Mesenchymal stem cell (in vitro differentiated cells and primary cell): ENCODE data around the gene ROBO1.
"Not testable (repeated sequence)": the region's sequence is repeated elsewhere in the genome, so short reads cannot be mapped to it uniquely, and the experiment has no call there.

Source experiments
- DNase-seq: peaks from one replicate; pipeline ENCODE4 v3.0.0-alpha.2; 2013
- H2AFZ ChIP-seq: one replicate; pipeline ENCODE4 v1.6.1; 2013; ENCODE audit warnings: low read depth, mild to moderate bottlenecking, control low read depth, inconsistent platforms, low read length, moderate library complexity
- H2AK5ac ChIP-seq: 2 replicates; pipeline ENCODE4 v1.6.1; 2013; ENCODE audit warnings: low read length, moderate library complexity, mild to moderate bottlenecking, inconsistent platforms; ENCODE audit not compliant: severe bottlenecking
- H2BK120ac ChIP-seq: one replicate; pipeline ENCODE4 v1.6.1; 2013; ENCODE audit warnings: low read depth, mild to moderate bottlenecking, inconsistent platforms, low read length, moderate library complexity
- H2BK12ac ChIP-seq, 2 experiments: one replicate each; pipeline ENCODE4 v1.6.1; 2013; ENCODE audit warnings: inconsistent platforms in 2 of 2, low read length in 2 of 2, mild to moderate bottlenecking in 2 of 2, moderate library complexity in 2 of 2, control low read depth in 1 of 2
- H2BK15ac ChIP-seq: one replicate; pipeline ENCODE4 v1.6.1; 2013; ENCODE audit warnings: mild to moderate bottlenecking, low read depth, inconsistent platforms; ENCODE audit not compliant: poor library complexity, severe bottlenecking
- H2BK5ac ChIP-seq: 2 replicates; pipeline ENCODE4 v1.6.1; 2013; ENCODE audit warnings: low read depth, mild to moderate bottlenecking, low read length, control low read depth, inconsistent platforms; ENCODE audit not compliant: poor library complexity, severe bottlenecking
- H3K14ac ChIP-seq, 2 experiments: one replicate each; pipeline ENCODE4 v1.6.1; 2013; ENCODE audit warnings: inconsistent platforms in 2 of 2, low read length in 2 of 2, control low read depth in 1 of 2, mild to moderate bottlenecking in 1 of 2, moderate library complexity in 1 of 2
- H3K18ac ChIP-seq, 2 experiments: one replicate each; pipeline ENCODE4 v1.6.1; 2013; ENCODE audit warnings: inconsistent platforms in 2 of 2, low read length in 2 of 2, control low read depth in 1 of 2, low read depth in 1 of 2, mild to moderate bottlenecking in 1 of 2
- H3K23ac ChIP-seq, 2 experiments: one replicate each; pipeline ENCODE4 v1.6.1; 2013; ENCODE audit warnings: inconsistent platforms in 2 of 2, low read length in 2 of 2, mild to moderate bottlenecking in 2 of 2, moderate library complexity in 2 of 2, control low read depth in 1 of 2
- H3K27ac ChIP-seq: 2 replicates; pipeline ENCODE4 v1.5.1; 2013; ENCODE audit warnings: mild to moderate bottlenecking, moderate library complexity, low read length, control low read depth, inconsistent platforms; ENCODE audit not compliant: poor library complexity, severe bottlenecking
- H3K27me3 ChIP-seq, 2 experiments: 2 replicates each; pipeline versions ENCODE4 v1.6.1 to v1.7.0; 2013; ENCODE audit warnings: low read length in 2 of 2, mild to moderate bottlenecking in 2 of 2, moderate library complexity in 2 of 2, control low read depth in 1 of 2, inconsistent platforms in 1 of 2; ENCODE audit not compliant: control insufficient read depth in 1 of 2, insufficient read depth in 1 of 2
- H3K36me3 ChIP-seq, 2 experiments: 2 replicates each; pipeline versions ENCODE4 v1.6.1 to v1.7.0; 2013; ENCODE audit warnings: low read length in 2 of 2, control low read depth in 1 of 2, inconsistent platforms in 1 of 2, low read depth in 1 of 2, mild to moderate bottlenecking in 1 of 2; ENCODE audit not compliant: insufficient read depth in 2 of 2, control insufficient read depth in 1 of 2
- H3K4ac ChIP-seq, 2 experiments: one replicate each; pipeline ENCODE4 v1.6.1; 2013; ENCODE audit warnings: inconsistent platforms in 2 of 2, low read length in 2 of 2, mild to moderate bottlenecking in 2 of 2, moderate library complexity in 2 of 2, control low read depth in 1 of 2, low read depth in 1 of 2
- H3K4me1 ChIP-seq: 2 replicates; pipeline ENCODE4 v1.6.1; 2013; ENCODE audit warnings: low read depth, low read length, control low read depth; ENCODE audit not compliant: control insufficient read depth, insufficient read depth
- H3K4me2 ChIP-seq: 2 replicates; pipeline ENCODE4 v1.6.1; 2013; ENCODE audit warnings: low read length, mild to moderate bottlenecking, inconsistent platforms; ENCODE audit not compliant: poor library complexity, severe bottlenecking
- H3K4me3 ChIP-seq, 2 experiments: 2 replicates each; pipeline versions ENCODE4 v1.5.1 to v1.7.0; 2013; ENCODE audit warnings: low read length in 2 of 2, mild to moderate bottlenecking in 2 of 2, control low read depth in 1 of 2, low read depth in 1 of 2; ENCODE audit not compliant: insufficient read depth in 1 of 2
- H3K79me1 ChIP-seq: replicated peaks from 2 replicates; pipeline ENCODE4 v1.6.1; 2013; ENCODE audit warnings: mild to moderate bottlenecking, control low read depth, low read length, inconsistent platforms; ENCODE audit not compliant: poor library complexity, severe bottlenecking
- H3K9ac ChIP-seq: 2 replicates; pipeline ENCODE4 v1.7.0; 2013; ENCODE audit warnings: mild to moderate bottlenecking, low read length, moderate library complexity
- H3K9me3 ChIP-seq: 2 replicates; pipeline ENCODE4 v1.7.0; 2013; ENCODE audit warnings: mild to moderate bottlenecking, low read length; ENCODE audit not compliant: control insufficient read depth
- H4K8ac ChIP-seq: one replicate; pipeline ENCODE4 v1.6.1; 2013; ENCODE audit warnings: inconsistent platforms, mild to moderate bottlenecking, low read length, moderate library complexity
- H4K91ac ChIP-seq: one replicate; pipeline ENCODE4 v1.6.1; 2013; ENCODE audit warnings: mild to moderate bottlenecking, low read length, inconsistent platforms
- WGBS: methylation state at CpG from one replicate; pipeline ENCODE4 v1.1.7; 2013; ENCODE audit warnings: mixed read lengths; 5-methylcytosine and 5-hydroxymethylcytosine counted together

Gene ROBO1

GRCh38 chr3:79326642-79327041 lies 441.2 kb downstream of the ROBO1 start:
- DNase-seq = no peak
- H3K9ac ChIP-seq = no peak overlapping the region
- no peak overlapping the region for H2BK5ac ChIP-seq
- H2BK15ac ChIP-seq = no peak overlapping the region
- no peak overlapping the region for H3K4me2 ChIP-seq
- no peak overlapping the region for H2AFZ ChIP-seq
- H2BK120ac ChIP-seq = no peak overlapping the region
- no peaks in the 10 kb centered on the region for H3K27me3 ChIP-seq
- no peak overlapping the region for H3K14ac ChIP-seq
- no peak overlapping the region for H4K8ac ChIP-seq
- H3K4ac ChIP-seq = no peak overlapping the region
- no peak overlapping the region for H2BK12ac ChIP-seq
- H3K9me3 ChIP-seq = no peaks in the 10 kb centered on the region
- no peak overlapping the region for H3K23ac ChIP-seq
- H3K79me1 ChIP-seq = no peaks in the 10 kb centered on the region
- H3K4me3 ChIP-seq = no peak overlapping the region
- no peak overlapping the region for H2AK5ac ChIP-seq
- H3K27ac ChIP-seq = no peak overlapping the region
- WGBS = no CpG with 5 or more reads among the region's 3 CpGs
- no peak overlapping the region for H3K18ac ChIP-seq
- H4K91ac ChIP-seq = no peak overlapping the region
- H3K4me1 ChIP-seq = no peaks in the 10 kb centered on the region
- H3K36me3 ChIP-seq = no peaks in the 10 kb centered on the region

- H3K14ac ChIP-seq, H3K27ac ChIP-seq, H3K4me2 ChIP-seq, H3K18ac ChIP-seq, H2AFZ ChIP-seq, H3K9ac ChIP-seq, H3K4me3 ChIP-seq, H2BK120ac ChIP-seq, H2BK15ac ChIP-seq, DNase-seq, H3K4ac ChIP-seq, H3K27me3 ChIP-seq, H3K79me1 ChIP-seq, H3K4me1 ChIP-seq, H3K9me3 ChIP-seq, H4K91ac ChIP-seq, H2BK12ac ChIP-seq, H3K23ac ChIP-seq, H2AK5ac ChIP-seq, H4K8ac ChIP-seq, H3K36me3 ChIP-seq, H2BK5ac ChIP-seq: not testable (repeated sequence)
- WGBS = 49% methylated on average over 15 of the region's 15 CpGs
Measured at GRCh38 chr3:79325833-79326383, 441.9 kb downstream of the ROBO1 start.

DNA sequence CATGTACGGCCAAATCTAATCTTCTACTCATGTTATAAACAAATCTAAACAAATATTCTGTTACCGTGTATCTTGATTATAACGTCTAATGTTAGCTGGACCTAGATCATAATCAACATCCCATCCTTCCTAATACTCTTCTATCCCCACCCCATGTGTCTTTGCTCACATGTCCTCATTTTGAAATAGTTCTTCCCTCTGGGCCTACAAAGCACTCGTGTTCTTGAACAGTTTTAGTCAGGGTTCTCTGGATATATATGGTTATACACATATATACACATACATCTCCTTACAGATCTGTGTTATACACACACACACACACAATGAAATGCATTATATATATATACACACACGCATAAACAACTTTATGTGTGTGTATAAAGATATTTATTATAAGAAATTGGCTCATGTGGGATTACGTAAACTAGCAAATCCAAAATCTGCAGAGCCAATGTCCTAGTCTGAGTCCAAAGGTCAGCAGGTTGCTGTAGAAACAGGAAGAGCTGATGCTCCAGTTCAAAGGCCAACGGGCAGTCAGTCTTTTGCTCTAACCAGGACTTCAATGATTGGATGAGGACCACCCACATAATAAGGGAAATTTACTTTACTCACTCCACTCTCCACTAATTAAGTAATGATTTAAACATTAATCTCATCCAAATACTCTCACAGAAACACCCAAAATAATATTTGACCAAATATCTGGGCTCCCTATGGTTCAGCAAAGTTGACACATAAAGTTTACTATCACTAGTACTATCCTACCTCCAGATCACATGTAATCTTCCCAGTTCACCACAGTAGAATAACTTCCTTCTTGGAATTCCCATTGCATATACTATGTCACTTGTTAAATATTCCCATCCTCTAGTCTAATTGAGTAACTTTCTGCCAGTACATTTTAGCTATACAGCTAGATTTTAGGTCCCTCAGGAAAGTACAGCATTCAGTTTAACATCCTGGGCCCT lies 450.0 kb downstream of the ROBO1 start:
- WGBS = 96% methylated on average over 6 of the region's 7 CpGs
- no peak overlapping the region for H3K4me3 ChIP-seq

GRCh38 chr3:79314962-79315361 lies 452.8 kb downstream of the ROBO1 start:
- Histone ChIP-seq H3K4me2 (no peak overlapping the region), H3K4me3 (no peak overlapping the region), H3K4me1 (no peaks in the 10 kb centered on the region), H3K79me1 (no peaks in the 10 kb centered on the region), H3K27ac (no peak overlapping the region), H2BK15ac (no peak overlapping the region), H3K9ac (no peak overlapping the region), H4K8ac (no peak overlapping the region), H3K27me3 (no peaks in the 10 kb centered on the region), H2BK5ac (no peak overlapping the region), H3K4ac (no peak overlapping the region), H2AK5ac (no peak overlapping the region), H2BK12ac (no peak overlapping the region), H3K23ac (no peak overlapping the region), H3K18ac (no peak overlapping the region), H3K36me3 (no peaks in the 10 kb centered on the region), H3K14ac (no peak overlapping the region), H2AFZ (no peak overlapping the region), H4K91ac (no peak overlapping the region), H2BK120ac (no peak overlapping the region), H3K9me3 (no peaks in the 10 kb centered on the region)
- 91% methylated on average over 2 of the region's 2 CpGs for WGBS
- no peak for DNase-seq

More for the DNA sequence above, 450.0 kb downstream of the ROBO1 start:
- H2AFZ ChIP-seq = no peak overlapping the region
- no peaks in the 10 kb centered on the region for H3K36me3 ChIP-seq
- no peak overlapping the region for H3K18ac ChIP-seq
- H2BK15ac ChIP-seq = no peak overlapping the region
- no peak overlapping the region for H3K9ac ChIP-seq
- H4K8ac ChIP-seq = no peak overlapping the region
- H2BK5ac ChIP-seq = no peak overlapping the region
- H2BK12ac ChIP-seq = no peak overlapping the region
- H2AK5ac ChIP-seq = no peak overlapping the region
- H3K27me3 ChIP-seq = no peaks in the 10 kb centered on the region
- no peak for DNase-seq
- no peak overlapping the region for H3K4ac ChIP-seq
- H3K23ac ChIP-seq = no peak overlapping the region
- H2BK120ac ChIP-seq = no peak overlapping the region
- H3K79me1 ChIP-seq = no peaks in the 10 kb centered on the region
- H3K4me2 ChIP-seq = no peak overlapping the region
- no peaks in the 10 kb centered on the region for H3K9me3 ChIP-seq
- H4K91ac ChIP-seq = no peak overlapping the region
- H3K4me1 ChIP-seq = no peaks in the 10 kb centered on the region
- no peak overlapping the region for H3K27ac ChIP-seq
- H3K14ac ChIP-seq = no peak overlapping the region
